ENCODE data around the gene PTPN7. TPM values are rescaled to one million over a fixed set of nuclear protein-coding genes. Genes with fewer than 3 reads are reported as not detected.

PTPN7 gene
- total RNA-seq, 1 experiment from 2014 or later: not detected

DNA sequence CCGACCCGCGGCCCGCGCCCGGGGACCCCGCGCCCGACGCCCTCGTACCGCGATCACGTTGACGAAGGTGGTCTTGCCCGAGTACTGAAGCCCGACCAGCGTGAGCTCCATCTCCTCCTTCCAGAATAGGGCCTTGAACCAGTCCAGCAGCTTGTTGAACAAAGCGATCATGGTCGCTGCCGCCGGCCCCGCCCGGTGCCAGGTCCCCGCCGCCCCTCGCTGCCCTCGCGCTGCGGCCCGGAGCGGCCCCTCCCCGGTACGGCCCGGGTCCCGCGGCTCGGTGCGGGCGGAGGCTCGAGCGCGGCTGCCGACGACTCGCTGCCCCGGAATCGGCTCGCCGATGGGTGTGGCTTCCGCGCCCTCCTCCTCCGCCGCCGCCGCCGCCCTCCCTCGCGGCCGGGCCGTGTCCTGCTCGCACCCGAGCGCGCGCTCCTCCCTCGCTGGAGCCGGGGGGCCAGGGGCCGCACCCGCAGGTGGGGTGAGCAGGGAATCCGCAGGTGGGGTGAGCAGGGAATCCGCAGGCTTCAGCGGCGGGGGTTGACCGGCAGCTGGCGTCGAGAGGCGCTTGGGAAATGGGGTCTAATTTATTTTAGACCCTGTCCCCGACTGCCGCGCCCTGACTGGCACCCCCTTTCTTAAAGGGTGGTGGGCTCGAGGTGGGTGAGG is 15.9 kb downstream of the PTPN7 start, which contains the start of gene ARL8A:
TSS of gene ARL8A (minus strand) at position 336 of the 666 bp plus-strand sequence. CDS start at position 171, 165 bp downstream.
- no peaks in the 10 kb centered on the region for H4K20me1 ChIP-seq (ENCODE audit: low read length)
- ATAC-seq (peak; percentile 81), DNase-seq (peak; percentile 49)
- TF ChIP-seq, protein P1, sequence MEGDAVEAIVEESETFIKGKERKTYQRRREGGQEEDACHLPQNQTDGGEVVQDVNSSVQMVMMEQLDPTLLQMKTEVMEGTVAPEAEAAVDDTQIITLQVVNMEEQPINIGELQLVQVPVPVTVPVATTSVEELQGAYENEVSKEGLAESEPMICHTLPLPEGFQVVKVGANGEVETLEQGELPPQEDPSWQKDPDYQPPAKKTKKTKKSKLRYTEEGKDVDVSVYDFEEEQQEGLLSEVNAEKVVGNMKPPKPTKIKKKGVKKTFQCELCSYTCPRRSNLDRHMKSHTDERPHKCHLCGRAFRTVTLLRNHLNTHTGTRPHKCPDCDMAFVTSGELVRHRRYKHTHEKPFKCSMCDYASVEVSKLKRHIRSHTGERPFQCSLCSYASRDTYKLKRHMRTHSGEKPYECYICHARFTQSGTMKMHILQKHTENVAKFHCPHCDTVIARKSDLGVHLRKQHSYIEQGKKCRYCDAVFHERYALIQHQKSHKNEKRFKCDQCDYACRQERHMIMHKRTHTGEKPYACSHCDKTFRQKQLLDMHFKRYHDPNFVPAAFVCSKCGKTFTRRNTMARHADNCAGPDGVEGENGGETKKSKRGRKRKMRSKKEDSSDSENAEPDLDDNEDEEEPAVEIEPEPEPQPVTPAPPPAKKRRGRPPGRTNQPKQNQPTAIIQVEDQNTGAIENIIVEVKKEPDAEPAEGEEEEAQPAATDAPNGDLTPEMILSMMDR (conservative IDR thresholded peaks at IDR 0.05; ENCODE audit: low read depth, low read length): no peak
- TF ChIP-seq EZH2phosphoT487 (IDR thresholded peaks at IDR 0.05; ENCODE audit: borderline replicate concordance, low read length) (no peak), EZH2 (IDR thresholded peaks at IDR 0.05; ENCODE audit: low read length, unreplicated experiment) (no peak)
- H3F3A ChIP-seq (ENCODE audit: low read length, unreplicated experiment): no peaks in the 10 kb centered on the region
- no peaks in the 10 kb centered on the region for H3K27me3 ChIP-seq (ENCODE audit: low read length)
- BruUV-seq (replicated peaks): no TSS peak
- no peaks in the 10 kb centered on the region for H3K36me3 ChIP-seq (ENCODE audit: low read depth, low read length)
- peaks cover 37% of the 10 kb centered on the region for H3K79me2 ChIP-seq (ENCODE audit: low read length)
- ChIA-PET POLR2A (ENCODE audit: unreplicated experiment) (no interaction called here), CTCF (no interaction called here)
- H3K4me3 ChIP-seq (ENCODE audit: low read length): peak within 1 kb of the TSS; percentile 84
- intact Hi-C loops (cut with micrococcal nuclease): no loop called here
- peak within 1 kb of the TSS; percentile 97 for H3K4me2 ChIP-seq (ENCODE audit: low read length)
- H3K9me2 ChIP-seq (replicated peaks; ENCODE audit: low read length): no peaks in the 10 kb centered on the region
- no peaks in the 10 kb centered on the region for H3K9me3 ChIP-seq (ENCODE audit: low read length)
- H3K4me1 ChIP-seq (ENCODE audit: insufficient read depth, low read length): peaks cover 14% of the 10 kb centered on the region; the same call in 1 of the 2 replicates
- 0 out of 2 replicates have a peak within 1 kb of the TSS, but pooled peaks have one; percentile 3 for H3K27ac ChIP-seq (ENCODE audit: low read length)
- H3K9ac ChIP-seq (ENCODE audit: low read length): peak within 1 kb of the TSS; percentile 80
- peak within 1 kb of the TSS; percentile 98 for H2AFZ ChIP-seq (ENCODE audit: low read length)

GRCh38 chr1:202143768-202144401 is 16.5 kb downstream of the PTPN7 start:
- intact Hi-C loops (cut with micrococcal nuclease): no loop called here
- ChIA-PET CTCF (no interaction called here), POLR2A (ENCODE audit: unreplicated experiment) (no interaction called here)
- Histone ChIP-seq H3K9ac (ENCODE audit: low read length) (peak overlapping the region; percentile 80), H3F3A (ENCODE audit: low read length, unreplicated experiment) (no peaks in the 10 kb centered on the region), H3K9me2 (replicated peaks; ENCODE audit: low read length) (no peaks in the 10 kb centered on the region), H3K4me1 (ENCODE audit: insufficient read depth, low read length) (peaks cover 14% of the 10 kb centered on the region; the same call in 1 of the 2 replicates), H3K36me3 (ENCODE audit: low read depth, low read length) (no peaks in the 10 kb centered on the region), H2AFZ (ENCODE audit: low read length) (peak overlapping the region; percentile 50; the same call in 1 of the 2 replicates), H3K79me2 (ENCODE audit: low read length) (peaks cover 37% of the 10 kb centered on the region), H3K27me3 (ENCODE audit: low read length) (no peaks in the 10 kb centered on the region), H3K4me2 (ENCODE audit: low read length) (peak overlapping the region; percentile 97), H3K9me3 (ENCODE audit: low read length) (no peaks in the 10 kb centered on the region), H3K27ac (ENCODE audit: low read length) (0 out of 2 replicates have a peak overlapping the region, but pooled peaks have one; percentile 3), H3K4me3 (ENCODE audit: low read length) (peak overlapping the region; percentile 84), H4K20me1 (ENCODE audit: low read length) (no peaks in the 10 kb centered on the region)
- BruUV-seq (replicated peaks): TSS peak; percentile 33
- ATAC-seq: peak; percentile 65
- no peak for DNase-seq
- no peak for TF ChIP-seq EZH2 (IDR thresholded peaks at IDR 0.05; ENCODE audit: low read length, unreplicated experiment)
- TF ChIP-seq EZH2phosphoT487 (IDR thresholded peaks at IDR 0.05; ENCODE audit: borderline replicate concordance, low read length): no peak
- TF ChIP-seq, protein P1 (conservative IDR thresholded peaks at IDR 0.05; ENCODE audit: low read depth, low read length): no peak

Data from PC-3 (cell line).